Endothelial cell (in vitro differentiated cells): ENCODE results near the gene NOL9. TPM values are rescaled to one million over a fixed set of nuclear protein-coding genes. Genes with fewer than 3 reads are reported as not detected.

Experiments used
- DNase-seq: peaks from one replicate; pipeline ENCODE4 v3.0.0; 2021; ENCODE audit warnings: low spot score
- H3K27ac Mint-ChIP-seq: one replicate; pipeline ENCODE4 v1.8.0; 2021; ENCODE audit warnings: mixed read lengths, inconsistent platforms; ENCODE audit not compliant: unreplicated experiment
- H3K27me3 Mint-ChIP-seq: one replicate; pipeline ENCODE4 v1.8.0; 2021; ENCODE audit warnings: mild to moderate bottlenecking, moderate library complexity, mixed read lengths, inconsistent platforms; ENCODE audit not compliant: unreplicated experiment
- H3K36me3 Mint-ChIP-seq: one replicate; pipeline ENCODE4 v1.8.0; 2021; ENCODE audit warnings: mild to moderate bottlenecking, low read depth, mixed read lengths, inconsistent platforms; ENCODE audit not compliant: unreplicated experiment
- H3K4me1 Mint-ChIP-seq: one replicate; pipeline ENCODE4 v1.8.0; 2021; ENCODE audit warnings: mild to moderate bottlenecking, mixed read lengths, inconsistent platforms; ENCODE audit not compliant: unreplicated experiment
- H3K4me3 Mint-ChIP-seq: one replicate; pipeline ENCODE4 v1.8.0; 2021; ENCODE audit warnings: mild to moderate bottlenecking, mixed read lengths, inconsistent platforms; ENCODE audit not compliant: unreplicated experiment
- H3K9me3 Mint-ChIP-seq: one replicate; pipeline ENCODE4 v1.8.0; 2021; ENCODE audit warnings: mixed read lengths, inconsistent platforms; ENCODE audit not compliant: unreplicated experiment
- long read RNA-seq: library from polyadenylated mRNA; unstranded; transcript quantifications from one replicate; pipeline ENCODE4 v2.0.0, GENCODE V29; 2020; ENCODE audit not compliant: unreplicated experiment
- total RNA-seq: library from RNA; stranded (reverse); fragmentation: NEBNext Ultra II Directional; extraction: Animal tissue kit (Norgen Biotek cat#: 25700); gene quantifications from one replicate; pipeline ENCODE4 v1.2.1, GENCODE V29; 2021; ENCODE audit not compliant: unreplicated experiment
- TF ChIP-seq, protein P1 (sequence below): fragments of 200-600 bp; sonication (generic); IDR thresholded peaks from one replicate; pipeline ENCODE4 v1.5.0; 2021; ENCODE audit warnings: antibody characterized with exemption; ENCODE audit not compliant: unreplicated experiment

NOL9 gene
- total RNA-seq: 26.9 TPM
- long read RNA-seq, full-length matches to known transcripts: 5 of 8 reads
- long read RNA-seq, partial matches to known transcripts: 2 of 8 reads
- long read RNA-seq, other reads (novel, unspliced or antisense): 1 of 8 reads

DNA sequence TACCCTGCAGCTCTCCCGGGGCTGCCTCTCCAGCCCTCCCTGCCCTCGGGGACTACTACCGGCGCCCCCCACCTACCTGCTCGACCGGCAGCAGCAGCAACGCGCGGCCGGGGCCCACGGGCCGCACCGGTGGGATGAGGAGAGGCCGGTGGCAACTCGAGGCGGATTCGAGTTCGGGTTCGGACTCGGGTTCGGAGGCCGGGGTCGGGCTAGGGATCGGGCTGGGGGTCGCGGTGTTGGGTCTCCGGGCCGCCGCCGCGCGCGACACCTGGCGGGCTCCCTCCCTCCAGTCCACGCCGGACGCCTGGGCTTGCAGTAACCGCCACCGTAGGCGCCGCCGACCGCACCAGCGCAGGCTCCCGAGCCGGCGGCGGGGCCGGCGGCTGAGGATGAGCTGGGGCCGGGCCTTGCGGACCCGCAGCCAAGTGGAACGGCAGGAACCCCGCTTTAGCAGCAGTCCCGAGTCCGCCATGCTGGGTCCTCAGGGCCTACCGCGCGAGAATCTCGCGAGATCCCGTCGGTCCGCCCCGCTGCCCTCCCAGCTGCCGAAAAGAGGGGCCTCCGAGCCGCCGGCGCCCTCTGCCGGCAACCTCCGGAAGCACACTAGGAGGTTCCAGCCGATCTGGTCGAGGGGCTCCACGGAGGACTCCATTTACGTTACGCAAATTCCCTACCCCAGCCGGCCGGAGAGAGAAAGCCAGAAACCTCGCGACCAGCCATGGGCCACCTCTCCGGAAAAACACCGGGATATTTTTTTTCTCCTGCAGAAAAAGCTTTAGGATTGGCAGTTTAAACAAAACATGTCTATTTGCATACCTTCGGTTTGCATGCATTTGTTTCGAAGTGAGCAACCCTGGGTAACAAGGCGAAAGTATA lies at the start of gene NOL9:
NOL9 (minus strand) TSS at position 483 of the 876 bp plus-strand sequence; CDS start at position 472, 11 bp downstream.
- Mint-ChIP-seq H3K9me3 (no peaks in the 10 kb centered on the region), H3K4me1 (peaks cover 11% of the 10 kb centered on the region), H3K27me3 (peaks cover 8% of the 10 kb centered on the region), H3K27ac (no peak within 1 kb of the TSS), H3K36me3 (no peaks in the 10 kb centered on the region), H3K4me3 (peak within 1 kb of the TSS; percentile 90)
- peak; percentile 100 for DNase-seq
- TF ChIP-seq, protein P1, sequence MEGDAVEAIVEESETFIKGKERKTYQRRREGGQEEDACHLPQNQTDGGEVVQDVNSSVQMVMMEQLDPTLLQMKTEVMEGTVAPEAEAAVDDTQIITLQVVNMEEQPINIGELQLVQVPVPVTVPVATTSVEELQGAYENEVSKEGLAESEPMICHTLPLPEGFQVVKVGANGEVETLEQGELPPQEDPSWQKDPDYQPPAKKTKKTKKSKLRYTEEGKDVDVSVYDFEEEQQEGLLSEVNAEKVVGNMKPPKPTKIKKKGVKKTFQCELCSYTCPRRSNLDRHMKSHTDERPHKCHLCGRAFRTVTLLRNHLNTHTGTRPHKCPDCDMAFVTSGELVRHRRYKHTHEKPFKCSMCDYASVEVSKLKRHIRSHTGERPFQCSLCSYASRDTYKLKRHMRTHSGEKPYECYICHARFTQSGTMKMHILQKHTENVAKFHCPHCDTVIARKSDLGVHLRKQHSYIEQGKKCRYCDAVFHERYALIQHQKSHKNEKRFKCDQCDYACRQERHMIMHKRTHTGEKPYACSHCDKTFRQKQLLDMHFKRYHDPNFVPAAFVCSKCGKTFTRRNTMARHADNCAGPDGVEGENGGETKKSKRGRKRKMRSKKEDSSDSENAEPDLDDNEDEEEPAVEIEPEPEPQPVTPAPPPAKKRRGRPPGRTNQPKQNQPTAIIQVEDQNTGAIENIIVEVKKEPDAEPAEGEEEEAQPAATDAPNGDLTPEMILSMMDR: peak; percentile 90

DNA sequence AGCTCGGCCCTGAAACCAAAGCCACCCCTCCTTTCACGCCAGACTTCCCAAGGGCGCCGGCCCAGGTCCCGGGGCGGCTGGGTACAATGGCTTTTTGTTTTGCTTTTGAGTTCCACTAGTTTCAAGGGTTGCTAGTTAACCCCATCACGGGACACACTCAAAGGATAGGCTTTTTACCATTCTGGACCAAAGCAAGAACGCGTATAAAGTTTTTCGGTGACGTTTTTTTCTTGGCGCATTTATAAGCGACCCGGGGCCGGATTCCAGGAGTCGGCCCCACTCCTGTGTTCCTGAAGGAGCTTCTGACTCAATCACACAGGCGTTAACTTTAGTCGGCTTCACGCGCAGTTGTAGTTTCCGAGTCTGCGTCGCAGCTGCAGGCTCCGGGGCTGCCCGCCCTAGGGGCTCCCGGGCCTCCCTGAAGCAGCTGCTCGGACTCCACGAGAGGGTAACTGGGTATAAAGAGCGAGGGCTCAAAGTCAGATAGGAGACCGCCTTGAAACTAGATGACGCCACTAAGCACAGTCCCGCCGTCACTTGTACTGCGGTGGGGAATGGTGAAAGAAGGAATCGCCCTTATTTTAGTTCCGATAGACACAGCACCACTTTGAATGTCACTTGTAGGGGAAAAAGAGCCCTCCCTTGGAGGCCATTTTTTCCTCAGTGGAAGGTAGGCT lies 49.1 kb upstream of the NOL9 start:
- peak; percentile 54 for DNase-seq
- no peaks in the 10 kb centered on the region for H3K9me3 Mint-ChIP-seq
- H3K36me3 Mint-ChIP-seq: no peaks in the 10 kb centered on the region
- H3K4me3 Mint-ChIP-seq: peak overlapping the region; percentile 81
- peak overlapping the region; percentile 96 for H3K27ac Mint-ChIP-seq
- TF ChIP-seq, protein P1: no peak
- H3K27me3 Mint-ChIP-seq: peaks cover 11% of the 10 kb centered on the region
- peaks cover 18% of the 10 kb centered on the region for H3K4me1 Mint-ChIP-seq

DNA sequence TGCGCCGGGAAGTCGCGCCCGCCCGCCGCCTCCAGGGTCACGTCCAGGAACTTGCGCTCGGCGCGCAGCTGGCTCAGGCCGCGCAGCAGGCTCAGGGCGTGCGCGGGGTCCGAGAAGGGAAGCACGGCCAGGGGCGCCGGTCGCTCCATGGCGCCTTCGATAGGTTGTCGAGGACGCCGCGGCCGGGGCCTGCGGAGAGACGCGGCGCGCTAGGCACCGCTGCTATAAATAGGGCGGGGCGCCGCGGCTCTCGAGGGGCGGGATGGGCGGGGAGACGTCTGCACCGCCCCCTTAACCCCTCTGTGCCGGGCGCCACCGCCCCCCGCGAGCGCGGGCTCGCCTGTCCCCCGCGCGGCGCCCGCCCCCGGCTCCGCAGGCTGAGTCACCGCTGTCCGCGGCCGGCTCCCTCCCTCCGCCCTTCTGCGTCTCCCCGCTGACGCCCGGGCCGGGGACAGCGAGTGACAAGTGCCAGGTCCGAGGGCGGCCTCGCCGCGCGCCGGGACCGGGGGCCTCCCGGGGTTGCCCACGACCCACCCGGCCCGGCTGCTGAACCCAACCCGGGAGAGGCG lies 48.4 kb upstream of the NOL9 start, which contains the start of gene KLHL21:
KLHL21 (minus strand) TSS at position 201 of the 569 bp plus-strand sequence; CDS start at position 149, 52 bp downstream.
- H3K27me3 Mint-ChIP-seq: peaks cover 11% of the 10 kb centered on the region
- peak within 1 kb of the TSS; percentile 96 for H3K27ac Mint-ChIP-seq
- TF ChIP-seq, protein P1: no peak
- peaks cover 18% of the 10 kb centered on the region for H3K4me1 Mint-ChIP-seq
- peak; percentile 72 for DNase-seq
- peak within 1 kb of the TSS; percentile 88 for H3K4me3 Mint-ChIP-seq
- no peaks in the 10 kb centered on the region for H3K9me3 Mint-ChIP-seq
- no peaks in the 10 kb centered on the region for H3K36me3 Mint-ChIP-seq

DNA sequence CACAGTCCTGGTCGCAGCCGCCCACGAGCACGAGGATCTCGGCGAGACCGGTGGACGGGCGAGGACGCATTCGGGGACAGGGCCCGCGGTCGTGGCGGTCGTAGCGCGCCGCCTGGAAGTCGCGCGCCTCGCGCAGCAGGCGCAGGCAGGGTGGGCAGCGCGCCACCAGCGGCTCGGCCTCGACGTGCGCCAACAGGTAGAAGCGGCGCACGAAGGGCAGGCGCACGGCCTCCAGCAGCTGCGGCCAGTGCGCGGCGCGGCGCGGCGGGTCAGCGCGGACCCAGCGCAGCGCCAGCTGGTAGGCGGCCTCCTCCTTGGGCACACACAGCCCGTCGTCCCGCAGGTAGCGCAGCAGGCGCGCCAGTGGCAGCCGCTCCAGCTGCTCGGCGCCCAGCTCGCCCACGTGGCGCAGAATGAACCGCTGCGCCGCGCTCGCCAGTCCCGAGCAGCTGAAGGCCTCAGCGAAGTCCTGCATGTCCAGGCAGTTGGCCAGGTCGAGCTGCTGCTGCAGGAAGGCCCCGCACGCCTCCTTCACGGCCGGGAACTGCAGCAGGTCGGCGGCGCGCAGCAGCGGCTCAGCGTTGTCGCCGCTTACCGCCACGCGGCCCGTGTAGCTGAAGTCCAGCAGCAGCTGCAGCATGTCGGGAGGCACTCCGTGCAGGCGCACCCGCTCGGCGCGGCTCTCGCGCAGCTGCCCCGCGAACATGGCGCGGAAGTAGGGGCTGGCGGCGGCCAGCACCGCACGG lies 47.8 kb upstream of the NOL9 start:
- Mint-ChIP-seq H3K9me3 (no peaks in the 10 kb centered on the region), H3K4me1 (peaks cover 18% of the 10 kb centered on the region), H3K27me3 (peaks cover 11% of the 10 kb centered on the region), H3K27ac (no peak overlapping the region), H3K36me3 (no peaks in the 10 kb centered on the region), H3K4me3 (peak overlapping the region; percentile 88)
- no peak for DNase-seq
- TF ChIP-seq, protein P1: no peak
